Calu3 (cell line): ENCODE measurements around the gene BST1. TPM values are rescaled to one million over a fixed set of nuclear protein-coding genes. Genes with fewer than 3 reads are reported as not detected.

Experiments
- BruUV-seq: library from RNA; stranded (reverse); fragments of 400-500 nt; replicated peaks from 2 replicates; lab custom pipeline; 2021; lab: Mats Ljungman, UMichigan
- CTCF ChIA-PET: fragments of 300-600 bp; sonication (Branson Sonifier 250); formaldehyde crosslinking; loops from one replicate; lab custom pipeline; 2022; ENCODE audit warnings: antibody characterized with exemption; lab: Charles Lee
- DNase-seq: peaks from one replicate; pipeline ENCODE4 v3.0.0; 2022
- H3K27ac Mint-ChIP-seq: one replicate; pipeline ENCODE4 v1.8.0; 2022; ENCODE audit warnings: mixed read lengths; ENCODE audit not compliant: unreplicated experiment
- H3K27me3 Mint-ChIP-seq: one replicate; pipeline ENCODE4 v1.8.0; 2022; ENCODE audit warnings: mixed read lengths; ENCODE audit not compliant: unreplicated experiment
- H3K36me3 Mint-ChIP-seq: one replicate; pipeline ENCODE4 v1.8.0; 2022; ENCODE audit warnings: mild to moderate bottlenecking, moderate library complexity, mixed read lengths; ENCODE audit not compliant: insufficient read depth, unreplicated experiment
- H3K4me1 Mint-ChIP-seq: one replicate; pipeline ENCODE4 v1.8.0; 2022; ENCODE audit warnings: mild to moderate bottlenecking, low read depth, mixed read lengths; ENCODE audit not compliant: unreplicated experiment
- H3K4me3 Mint-ChIP-seq: one replicate; pipeline ENCODE4 v1.8.0; 2022; ENCODE audit warnings: mild to moderate bottlenecking, low read depth, moderate library complexity, mixed read lengths; ENCODE audit not compliant: unreplicated experiment
- H3K9me3 Mint-ChIP-seq: one replicate; pipeline ENCODE4 v1.8.0; 2022; ENCODE audit warnings: low read depth, mixed read lengths; ENCODE audit not compliant: unreplicated experiment
- intact Hi-C: fragments of 100-400 bp; cut with micrococcal nuclease; formaldehyde crosslinking; loops from one replicate; pipeline ENCODE4 v1.10.0; 2022; ENCODE audit not compliant: unreplicated experiment
- total RNA-seq: library from RNA; stranded (reverse); gene quantifications from 2 replicates; pipeline ENCODE4 v1.2.3, GENCODE V29; 2022
- TF ChIP-seq, protein P1 (sequence below): fragments of 200-600 bp; IDR thresholded peaks from one replicate; pipeline ENCODE4 v1.8.0; 2022; ENCODE audit warnings: antibody characterized with exemption; ENCODE audit not compliant: unreplicated experiment

Gene BST1
- total RNA-seq, 1 experiment from 2014 or later, result 6.0 TPM

DNA sequence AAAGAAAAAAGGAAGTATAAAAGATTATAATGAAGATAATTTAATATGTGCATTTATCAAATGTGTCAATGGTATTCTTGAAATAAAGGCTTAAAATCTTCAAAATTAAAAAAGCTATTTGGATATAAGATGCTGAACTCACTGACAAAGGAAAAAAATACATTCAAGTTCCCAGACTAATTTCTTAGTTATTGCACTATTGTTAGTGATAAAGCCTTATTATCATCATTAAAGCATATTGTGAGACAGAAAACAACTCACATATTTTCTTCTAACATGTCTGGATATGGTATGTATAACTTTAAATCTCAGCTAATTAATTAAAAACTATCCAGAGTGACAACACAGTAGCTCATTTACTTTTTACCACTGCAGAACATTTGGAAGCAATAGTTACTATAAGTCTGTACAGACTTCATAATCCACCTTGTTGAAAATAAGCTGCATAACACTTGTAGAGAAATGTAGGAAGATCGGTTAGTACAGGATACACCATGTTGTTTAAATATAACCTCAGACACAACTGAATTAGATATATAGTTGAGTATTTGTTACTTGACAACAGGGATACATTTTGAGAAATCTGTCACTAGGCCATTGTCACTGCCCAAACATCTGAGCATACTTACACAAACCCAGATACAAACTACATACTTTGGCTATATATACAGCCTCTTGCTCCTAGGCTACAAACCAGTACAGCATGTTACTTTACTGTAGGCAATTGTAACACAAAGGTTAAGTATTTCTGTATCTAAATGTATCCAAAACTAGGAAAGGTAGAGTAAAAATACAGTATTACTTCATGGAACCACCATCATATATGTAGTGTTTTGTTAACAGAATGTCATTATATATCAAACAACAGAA lies 34.1 kb upstream of the BST1 start:
- TF ChIP-seq, protein P1, sequence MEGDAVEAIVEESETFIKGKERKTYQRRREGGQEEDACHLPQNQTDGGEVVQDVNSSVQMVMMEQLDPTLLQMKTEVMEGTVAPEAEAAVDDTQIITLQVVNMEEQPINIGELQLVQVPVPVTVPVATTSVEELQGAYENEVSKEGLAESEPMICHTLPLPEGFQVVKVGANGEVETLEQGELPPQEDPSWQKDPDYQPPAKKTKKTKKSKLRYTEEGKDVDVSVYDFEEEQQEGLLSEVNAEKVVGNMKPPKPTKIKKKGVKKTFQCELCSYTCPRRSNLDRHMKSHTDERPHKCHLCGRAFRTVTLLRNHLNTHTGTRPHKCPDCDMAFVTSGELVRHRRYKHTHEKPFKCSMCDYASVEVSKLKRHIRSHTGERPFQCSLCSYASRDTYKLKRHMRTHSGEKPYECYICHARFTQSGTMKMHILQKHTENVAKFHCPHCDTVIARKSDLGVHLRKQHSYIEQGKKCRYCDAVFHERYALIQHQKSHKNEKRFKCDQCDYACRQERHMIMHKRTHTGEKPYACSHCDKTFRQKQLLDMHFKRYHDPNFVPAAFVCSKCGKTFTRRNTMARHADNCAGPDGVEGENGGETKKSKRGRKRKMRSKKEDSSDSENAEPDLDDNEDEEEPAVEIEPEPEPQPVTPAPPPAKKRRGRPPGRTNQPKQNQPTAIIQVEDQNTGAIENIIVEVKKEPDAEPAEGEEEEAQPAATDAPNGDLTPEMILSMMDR, result no peak
- no peaks in the 10 kb centered on the region for H3K27me3 Mint-ChIP-seq
- BruUV-seq, result no TSS peak
- H3K4me3 Mint-ChIP-seq, result no peak overlapping the region
- H3K36me3 Mint-ChIP-seq, result no peaks in the 10 kb centered on the region
- DNase-seq, result no peak
- H3K9me3 Mint-ChIP-seq, result no peaks in the 10 kb centered on the region
- CTCF ChIA-PET, result no interaction called here
- peaks cover 17% of the 10 kb centered on the region for H3K4me1 Mint-ChIP-seq
- no peak overlapping the region for H3K27ac Mint-ChIP-seq
- intact Hi-C loops, result no loop called here

DNA sequence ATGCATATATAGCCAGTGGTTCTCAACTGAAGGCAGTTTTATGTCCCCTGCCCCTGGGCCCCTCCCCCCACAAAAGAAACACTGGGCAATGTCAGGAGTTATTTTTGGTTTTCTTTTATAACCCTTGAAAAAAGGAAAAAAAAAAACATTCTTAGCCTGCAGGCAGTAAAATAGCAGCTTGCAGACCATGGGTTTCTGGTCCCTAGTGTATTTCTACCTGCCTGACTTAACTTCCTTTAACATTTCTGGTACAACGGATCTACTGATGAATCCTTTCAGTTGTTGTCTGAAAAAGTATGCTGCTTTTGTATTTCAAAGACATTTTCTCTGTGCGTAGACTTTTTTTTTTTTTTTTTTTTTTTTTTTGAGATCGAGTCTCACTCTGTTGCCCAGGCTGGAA lies 32.3 kb upstream of the BST1 start:
- Mint-ChIP-seq H3K4me1 (peaks cover 8% of the 10 kb centered on the region), H3K27ac (no peak overlapping the region), H3K4me3 (no peak overlapping the region), H3K27me3 (no peaks in the 10 kb centered on the region), H3K36me3 (no peaks in the 10 kb centered on the region), H3K9me3 (no peaks in the 10 kb centered on the region)
- DNase-seq, result no peak
- CTCF ChIA-PET, result interaction anchor here (0.7 kb wide), 1 partner anchor 23 kb away, joined by 5 read pairs; no protein-coding TSS in a partner anchor
- BruUV-seq, result no TSS peak
- intact Hi-C loops, result no loop called here
- TF ChIP-seq, protein P1, result no peak

DNA sequence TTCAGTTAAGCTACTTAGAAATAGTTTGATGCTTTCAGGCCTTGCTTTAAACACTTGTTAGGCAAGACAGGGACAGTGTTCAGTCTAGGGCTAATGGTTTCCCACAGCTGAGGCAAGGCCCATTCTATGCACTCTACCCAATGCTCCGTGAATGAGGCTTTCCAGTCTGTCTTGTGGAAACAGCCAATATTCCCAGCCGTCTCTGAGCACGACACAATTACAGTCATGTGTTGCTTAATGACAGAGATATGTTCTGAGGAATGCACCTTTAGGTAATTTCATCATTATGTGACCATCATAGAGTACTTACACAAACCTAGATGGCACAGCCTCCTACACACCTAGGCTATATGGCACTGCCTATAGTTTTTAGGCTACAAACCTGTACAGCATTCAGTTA lies 30.8 kb upstream of the BST1 start:
- no peak for DNase-seq
- TF ChIP-seq, protein P1, result no peak
- H3K36me3 Mint-ChIP-seq, result no peaks in the 10 kb centered on the region
- no peaks in the 10 kb centered on the region for H3K27me3 Mint-ChIP-seq
- CTCF ChIA-PET, result no interaction called here
- BruUV-seq, result no TSS peak
- intact Hi-C loops, result no loop called here
- H3K4me1 Mint-ChIP-seq, result no peaks in the 10 kb centered on the region
- no peak overlapping the region for H3K4me3 Mint-ChIP-seq
- H3K9me3 Mint-ChIP-seq, result no peaks in the 10 kb centered on the region
- H3K27ac Mint-ChIP-seq, result no peak overlapping the region

DNA sequence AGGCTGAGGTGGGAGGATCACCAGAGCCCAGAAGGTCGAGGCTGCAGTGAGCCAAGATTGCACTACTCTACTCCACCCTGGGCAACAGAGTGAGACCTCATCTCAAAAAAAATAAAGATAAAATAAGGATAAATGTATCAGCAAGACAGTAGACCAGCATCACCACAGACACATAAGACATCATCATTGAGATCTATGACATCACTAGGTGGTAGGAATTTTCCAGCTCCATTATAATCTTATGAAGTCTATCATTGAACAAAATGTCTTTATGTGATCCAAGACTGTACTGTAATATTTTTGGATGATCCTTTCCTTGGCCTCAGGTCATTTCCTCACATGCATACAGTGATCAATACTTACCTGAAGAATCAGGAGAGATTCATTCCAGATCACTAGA lies 29.5 kb upstream of the BST1 start:
- CTCF ChIA-PET, result no interaction called here
- no peak for DNase-seq
- Mint-ChIP-seq H3K4me3 (no peak overlapping the region), H3K4me1 (no peaks in the 10 kb centered on the region), H3K27me3 (no peaks in the 10 kb centered on the region), H3K36me3 (peaks cover 6% of the 10 kb centered on the region), H3K9me3 (no peaks in the 10 kb centered on the region), H3K27ac (no peak overlapping the region)
- intact Hi-C loops, result no loop called here
- TF ChIP-seq, protein P1, result no peak
- BruUV-seq, result no TSS peak
